HEK293 (cell line): ENCODE results near the gene IPO13.

Source experiments
- CTCF ChIA-PET: fragments of 350-600 bp; formaldehyde crosslinking; extraction: SDS; loops from one replicate; lab custom pipeline; 2021; ENCODE audit warnings: antibody characterized with exemption; lab: Yijun Ruan, JAX
- POLR2A ChIA-PET: fragments of 300-600 bp; formaldehyde crosslinking; extraction: SDS; loops from one replicate; lab custom pipeline; 2020; ENCODE audit warnings: antibody characterized with exemption, inconsistent platforms; lab: Yijun Ruan, JAX
- H3K27ac ChIP-seq: fragments of 200-500 bp; sonication (Bioruptor generic); 2 replicates; pipeline ENCODE4 v1.5.1; 2014; ENCODE audit warnings: low read depth, low read length, control low read depth, inconsistent platforms; ENCODE audit errors: extremely low read depth
- H3K36me3 ChIP-seq, 2 experiments: fragments of 200-500 bp in 1 of 2; sonication (Bioruptor generic) in 1 of 2; 1 replicate in 1 of 2; 2 replicates in 1 of 2; pipeline ENCODE4 v1.5.1; 2014 to 2017; ENCODE audit warnings: inconsistent platforms in 2 of 2, low read length in 2 of 2; ENCODE audit not compliant: control insufficient read depth in 2 of 2, insufficient read depth in 1 of 2
- H3K4me1 ChIP-seq: fragments of 200-500 bp; sonication (Bioruptor generic); 2 replicates; pipeline ENCODE4 v1.5.1; 2014; ENCODE audit warnings: mild to moderate bottlenecking, low read length, inconsistent platforms; ENCODE audit not compliant: control insufficient read depth, insufficient read depth
- H3K4me3 ChIP-seq: 2 replicates; pipeline ENCODE4 v1.5.1; 2011; ENCODE audit warnings: low read depth, mild to moderate bottlenecking, control low read depth, low read length, moderate library complexity
- H3K9me3 ChIP-seq: fragments of 200-500 bp; sonication (Bioruptor generic); 2 replicates; pipeline ENCODE4 v1.5.1; 2014; ENCODE audit warnings: low read depth, low read length, inconsistent platforms; ENCODE audit not compliant: control insufficient read depth, insufficient read depth
- BCL11B ChIP-seq: fragments of 450-650 bp; formaldehyde crosslinking; IDR thresholded peaks from 2 replicates; pipeline ENCODE4 v1.5.1; 2016; ENCODE audit warnings: low read depth, missing biosample characterization, missing genetic modification characterization
- GLIS1 ChIP-seq: fragments of 450-650 bp; formaldehyde crosslinking; IDR thresholded peaks from 2 replicates; pipeline ENCODE4 v1.5.1; 2016; ENCODE audit warnings: missing biosample characterization, missing genetic modification characterization
- KLF1 ChIP-seq: fragments of 450-650 bp; formaldehyde crosslinking; IDR thresholded peaks from 2 replicates; pipeline ENCODE4 v1.5.1; 2016; ENCODE audit warnings: missing biosample characterization, missing genetic modification characterization
- KLF10 ChIP-seq: fragments of 450-650 bp; IDR thresholded peaks from 2 replicates; pipeline ENCODE4 v1.5.1; 2018; ENCODE audit warnings: missing biosample characterization, mild to moderate bottlenecking, missing genetic modification characterization
- SCRT2 ChIP-seq: fragments of 450-650 bp; formaldehyde crosslinking; IDR thresholded peaks from 2 replicates; pipeline ENCODE4 v1.5.1; 2016; ENCODE audit warnings: missing biosample characterization, missing genetic modification characterization
- SETDB1 ChIP-seq: IDR thresholded peaks from one replicate; pipeline ENCODE4 v1.6.1; 2017; ENCODE audit warnings: mild to moderate bottlenecking, low read length, moderate library complexity, mixed read lengths; ENCODE audit not compliant: insufficient read length
- SP7 ChIP-seq: fragments of 450-650 bp; formaldehyde crosslinking; IDR thresholded peaks from 2 replicates; pipeline ENCODE4 v1.5.1; 2016; ENCODE audit warnings: missing biosample characterization, missing genetic modification characterization
- YY1 ChIP-seq: fragments of 450-650 bp; formaldehyde crosslinking; IDR thresholded peaks from 2 replicates; pipeline ENCODE4 v1.5.1; 2018; ENCODE audit warnings: missing biosample characterization, missing genetic modification characterization
- ZBTB48 ChIP-seq: fragments of 450-650 bp; formaldehyde crosslinking; IDR thresholded peaks from 2 replicates; pipeline ENCODE4 v1.5.1; 2016; ENCODE audit warnings: missing biosample characterization, missing genetic modification characterization
- ZIC2 ChIP-seq: fragments of 450-650 bp; formaldehyde crosslinking; IDR thresholded peaks from 2 replicates; pipeline ENCODE4 v1.5.1; 2016; ENCODE audit warnings: missing biosample characterization, missing genetic modification characterization
- ZNF121 ChIP-seq: fragments of 450-650 bp; formaldehyde crosslinking; IDR thresholded peaks from 2 replicates; pipeline ENCODE4 v1.5.1; 2016; ENCODE audit warnings: missing biosample characterization, missing genetic modification characterization
- ZNF16 ChIP-seq: fragments of 450-650 bp; formaldehyde crosslinking; IDR thresholded peaks from 2 replicates; pipeline ENCODE4 v1.5.1; 2016; ENCODE audit warnings: low read depth, missing biosample characterization, missing genetic modification characterization
- ZNF2 ChIP-seq: fragments of 450-650 bp; formaldehyde crosslinking; IDR thresholded peaks from 2 replicates; pipeline ENCODE4 v1.5.1; 2016; ENCODE audit warnings: missing biosample characterization, missing genetic modification characterization
- ZNF214 ChIP-seq: fragments of 450-650 bp; formaldehyde crosslinking; IDR thresholded peaks from 2 replicates; pipeline ENCODE4 v1.5.1; 2017; ENCODE audit warnings: missing biosample characterization, mild to moderate bottlenecking, missing genetic modification characterization, borderline replicate concordance
- ZNF223 ChIP-seq: fragments of 450-650 bp; formaldehyde crosslinking; IDR thresholded peaks from 2 replicates; pipeline ENCODE4 v1.5.1; 2016; ENCODE audit warnings: missing biosample characterization, missing genetic modification characterization
- ZNF473 ChIP-seq: fragments of 450-650 bp; formaldehyde crosslinking; IDR thresholded peaks from 2 replicates; pipeline ENCODE4 v1.5.1; 2017; ENCODE audit warnings: missing biosample characterization, missing genetic modification characterization
- ZNF510 ChIP-seq: fragments of 450-650 bp; formaldehyde crosslinking; IDR thresholded peaks from 2 replicates; pipeline ENCODE4 v1.5.1; 2018; ENCODE audit warnings: mild to moderate bottlenecking, missing genetic modification characterization, missing biosample characterization; ENCODE audit not compliant: insufficient replicate concordance
- ZNF521 ChIP-seq: fragments of 450-650 bp; formaldehyde crosslinking; IDR thresholded peaks from 2 replicates; pipeline ENCODE4 v1.5.1; 2017; ENCODE audit warnings: missing biosample characterization, mild to moderate bottlenecking, missing genetic modification characterization
- ZNF549 ChIP-seq: fragments of 450-650 bp; IDR thresholded peaks from 2 replicates; pipeline ENCODE4 v1.5.1; 2018; ENCODE audit warnings: missing biosample characterization, missing genetic modification characterization, mild to moderate bottlenecking, inconsistent platforms, moderate library complexity
- ZNF747 ChIP-seq: fragments of 450-650 bp; formaldehyde crosslinking; IDR thresholded peaks from 2 replicates; pipeline ENCODE4 v1.5.1; 2016; ENCODE audit warnings: missing biosample characterization, missing genetic modification characterization
- ZNF785 ChIP-seq: fragments of 450-650 bp; formaldehyde crosslinking; IDR thresholded peaks from 2 replicates; pipeline ENCODE4 v1.5.1; 2016; ENCODE audit warnings: missing biosample characterization, missing genetic modification characterization
- ZSCAN18 ChIP-seq: fragments of 450-650 bp; formaldehyde crosslinking; IDR thresholded peaks from 2 replicates; pipeline ENCODE4 v1.5.1; 2016; ENCODE audit warnings: missing biosample characterization, missing genetic modification characterization
- TF ChIP-seq, protein P1 (sequence below): fragments of 450-650 bp; formaldehyde crosslinking; IDR thresholded peaks from 2 replicates; pipeline ENCODE4 v1.5.1; 2016; ENCODE audit warnings: missing biosample characterization, missing genetic modification characterization
- TF ChIP-seq, protein P2 (sequence below): fragments of 450-650 bp; formaldehyde crosslinking; IDR thresholded peaks from 2 replicates; pipeline ENCODE4 v1.5.1; 2016; ENCODE audit warnings: missing biosample characterization, missing genetic modification characterization
- TF ChIP-seq, protein P3 (sequence below): fragments of 450-650 bp; formaldehyde crosslinking; IDR thresholded peaks from 2 replicates; pipeline ENCODE4 v1.5.1; 2016; ENCODE audit warnings: missing biosample characterization, missing genetic modification characterization

Gene IPO13

GRCh38 chr1:43925846-43926245 is 20.9 kb upstream of the IPO13 start:
- Histone ChIP-seq H3K36me3 (peaks cover 0 to 3% of the 10 kb centered on the region in 2 experiments; a peak in 1 of 3 replicates), H3K9me3 (no peaks in the 10 kb centered on the region), H3K4me3 (no peak overlapping the region), H3K27ac (no peak overlapping the region), H3K4me1 (no peaks in the 10 kb centered on the region)
- ChIA-PET POLR2A (no interaction called here), CTCF (interaction anchor here (0.6 to 3.3 kb wide), 2 partner anchors 9 to 32 kb away, joined by 3 to 18 read pairs; no protein-coding TSS in a partner anchor)
- TF ChIP-seq SETDB1, result no peak
- TF ChIP-seq ZNF785 (tag by site-specific recombination), result no peak
- TF ChIP-seq BCL11B (tag by site-specific recombination), result no peak
- TF ChIP-seq KLF10, result no peak
- TF ChIP-seq, protein P1, sequence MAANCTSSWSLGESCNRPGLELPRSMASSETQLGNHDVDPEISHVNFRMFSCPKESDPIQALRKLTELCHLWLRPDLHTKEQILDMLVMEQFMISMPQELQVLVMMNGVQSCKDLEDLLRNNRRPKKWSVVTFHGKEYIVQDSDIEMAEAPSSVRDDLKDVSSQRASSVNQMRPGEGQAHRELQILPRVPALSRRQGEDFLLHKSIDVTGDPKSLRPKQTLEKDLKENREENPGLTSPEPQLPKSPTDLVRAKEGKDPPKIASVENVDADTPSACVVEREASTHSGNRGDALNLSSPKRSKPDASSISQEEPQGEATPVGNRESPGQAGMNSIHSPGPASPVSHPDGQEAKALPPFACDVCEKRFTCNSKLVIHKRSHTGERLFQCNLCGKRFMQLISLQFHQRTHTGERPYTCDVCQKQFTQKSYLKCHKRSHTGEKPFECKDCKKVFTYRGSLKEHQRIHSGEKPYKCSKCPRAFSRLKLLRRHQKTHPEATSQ (tag by site-specific recombination), result no peak
- no peak for TF ChIP-seq ZNF747 (tag by site-specific recombination)
- no peak for TF ChIP-seq ZNF214 (tag by site-specific recombination)
- no peak for TF ChIP-seq ZNF473 (tag by site-specific recombination)
- TF ChIP-seq ZNF121 (tag by site-specific recombination), result no peak
- no peak for TF ChIP-seq ZNF549 (tag by site-specific recombination)
- TF ChIP-seq ZNF16, result no peak
- no peak for TF ChIP-seq ZNF223 (tag by site-specific recombination)
- TF ChIP-seq ZSCAN18 (tag by site-specific recombination), result no peak
- TF ChIP-seq ZNF521, result no peak
- TF ChIP-seq ZNF510 (tag by site-specific recombination), result no peak

DNA sequence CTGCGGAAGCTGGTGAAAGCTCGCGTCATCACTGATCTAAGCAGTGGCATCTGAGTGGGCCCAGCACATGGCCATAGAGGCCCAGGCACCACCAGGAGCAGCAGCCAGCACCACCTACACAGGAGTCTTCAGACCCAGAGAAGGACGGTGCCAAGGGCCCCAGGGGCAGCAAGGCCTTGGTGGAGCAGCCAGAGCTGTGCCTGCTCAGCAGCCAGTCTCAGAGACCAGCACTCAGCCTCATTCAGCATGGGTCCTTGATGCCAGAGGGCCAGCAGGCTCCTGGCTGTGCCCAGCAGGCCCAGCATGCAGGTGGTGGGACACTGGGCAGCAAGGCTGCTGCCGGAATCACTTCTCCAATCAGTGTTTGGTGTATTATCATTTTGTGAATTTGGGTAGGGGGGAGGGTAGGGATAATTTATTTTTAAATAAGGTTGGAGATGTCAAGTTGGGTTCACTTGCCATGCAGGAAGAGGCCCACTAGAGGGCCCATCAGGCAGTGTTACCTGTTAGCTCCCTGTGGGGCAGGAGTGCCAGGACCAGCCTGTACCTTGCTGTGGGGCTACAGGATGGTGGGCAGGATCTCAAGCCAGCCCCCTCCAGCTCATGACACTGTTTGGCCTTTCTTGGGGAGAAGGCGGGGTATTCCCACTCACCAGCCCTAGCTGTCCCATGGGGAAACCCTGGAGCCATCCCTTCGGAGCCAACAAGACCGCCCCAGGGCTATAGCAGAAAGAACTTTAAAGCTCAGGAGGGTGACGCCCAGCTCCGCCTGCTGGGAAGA is 16.4 kb upstream of the IPO13 start:
- H3K4me3 ChIP-seq, result no peak overlapping the region
- ChIA-PET POLR2A (interaction anchor here (0.5 to 0.6 kb wide), 3 partner anchors 39 to 672 kb away, joined by 3 to 5 read pairs (median 4); partner anchors contain the start of gene DPH2), CTCF (interaction anchor here (0.6 to 12.4 kb wide), 11 partner anchors 9 to 166 kb away, joined by 3 to 555 read pairs (median 5); partner anchors contain the start of gene IPO13)
- no peak overlapping the region for H3K27ac ChIP-seq
- H3K4me1 ChIP-seq, result peaks cover 3% of the 10 kb centered on the region; the same call in 1 of the 2 replicates
- TF ChIP-seq GLIS1 (tag by site-specific recombination) (peak; percentile 36; the same call in 1 of the 2 replicates), ZBTB48 (no peak), ZIC2 (tag by site-specific recombination) (peak; percentile 92), ZNF2 (peak; percentile 45; the same call in 1 of the 2 replicates), SP7 (tag by site-specific recombination) (no peak), YY1 (tag by site-specific recombination) (no peak), SCRT2 (tag by site-specific recombination) (peak; percentile 44; the same call in 1 of the 2 replicates), KLF1 (tag by site-specific recombination) (no peak; the same call in 1 of the 2 replicates)
- TF ChIP-seq, protein P2, sequence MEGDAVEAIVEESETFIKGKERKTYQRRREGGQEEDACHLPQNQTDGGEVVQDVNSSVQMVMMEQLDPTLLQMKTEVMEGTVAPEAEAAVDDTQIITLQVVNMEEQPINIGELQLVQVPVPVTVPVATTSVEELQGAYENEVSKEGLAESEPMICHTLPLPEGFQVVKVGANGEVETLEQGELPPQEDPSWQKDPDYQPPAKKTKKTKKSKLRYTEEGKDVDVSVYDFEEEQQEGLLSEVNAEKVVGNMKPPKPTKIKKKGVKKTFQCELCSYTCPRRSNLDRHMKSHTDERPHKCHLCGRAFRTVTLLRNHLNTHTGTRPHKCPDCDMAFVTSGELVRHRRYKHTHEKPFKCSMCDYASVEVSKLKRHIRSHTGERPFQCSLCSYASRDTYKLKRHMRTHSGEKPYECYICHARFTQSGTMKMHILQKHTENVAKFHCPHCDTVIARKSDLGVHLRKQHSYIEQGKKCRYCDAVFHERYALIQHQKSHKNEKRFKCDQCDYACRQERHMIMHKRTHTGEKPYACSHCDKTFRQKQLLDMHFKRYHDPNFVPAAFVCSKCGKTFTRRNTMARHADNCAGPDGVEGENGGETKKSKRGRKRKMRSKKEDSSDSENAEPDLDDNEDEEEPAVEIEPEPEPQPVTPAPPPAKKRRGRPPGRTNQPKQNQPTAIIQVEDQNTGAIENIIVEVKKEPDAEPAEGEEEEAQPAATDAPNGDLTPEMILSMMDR (tag by site-specific recombination), result peak; percentile 56; the same call in 1 of the 2 replicates
- TF ChIP-seq, protein P3, sequence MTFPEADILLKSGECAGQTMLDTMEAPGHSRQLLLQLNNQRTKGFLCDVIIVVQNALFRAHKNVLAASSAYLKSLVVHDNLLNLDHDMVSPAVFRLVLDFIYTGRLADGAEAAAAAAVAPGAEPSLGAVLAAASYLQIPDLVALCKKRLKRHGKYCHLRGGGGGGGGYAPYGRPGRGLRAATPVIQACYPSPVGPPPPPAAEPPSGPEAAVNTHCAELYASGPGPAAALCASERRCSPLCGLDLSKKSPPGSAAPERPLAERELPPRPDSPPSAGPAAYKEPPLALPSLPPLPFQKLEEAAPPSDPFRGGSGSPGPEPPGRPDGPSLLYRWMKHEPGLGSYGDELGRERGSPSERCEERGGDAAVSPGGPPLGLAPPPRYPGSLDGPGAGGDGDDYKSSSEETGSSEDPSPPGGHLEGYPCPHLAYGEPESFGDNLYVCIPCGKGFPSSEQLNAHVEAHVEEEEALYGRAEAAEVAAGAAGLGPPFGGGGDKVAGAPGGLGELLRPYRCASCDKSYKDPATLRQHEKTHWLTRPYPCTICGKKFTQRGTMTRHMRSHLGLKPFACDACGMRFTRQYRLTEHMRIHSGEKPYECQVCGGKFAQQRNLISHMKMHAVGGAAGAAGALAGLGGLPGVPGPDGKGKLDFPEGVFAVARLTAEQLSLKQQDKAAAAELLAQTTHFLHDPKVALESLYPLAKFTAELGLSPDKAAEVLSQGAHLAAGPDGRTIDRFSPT (tag by site-specific recombination), result no peak
- TF ChIP-seq, all 188 proteins: peak for 5
- Histone ChIP-seq H3K9me3 (no peaks in the 10 kb centered on the region), H3K36me3 (peaks cover 0 to 3% of the 10 kb centered on the region in 2 experiments; a peak in 1 of 3 replicates)
